H1 (cell line): ENCODE data around the gene SPATA33. TPM values are rescaled to one million over a fixed set of nuclear protein-coding genes. Genes with fewer than 3 reads are reported as not detected.
A peak's percentile ranks its signal among the peaks of the same experiment; 100 is the strongest.

Source experiments
- CTCF ChIA-PET: fragments of 300-600 bp; sonication (Branson Sonifier 250); formaldehyde crosslinking; loops from one replicate; lab custom pipeline; 2021; ENCODE audit not compliant: partially characterized antibody; lab: Charles Lee
- POLR2A ChIA-PET: fragments of 300-600 bp; sonication (Branson Sonifier 250); formaldehyde crosslinking; loops from one replicate; lab custom pipeline; 2021; ENCODE audit warnings: inconsistent platforms; ENCODE audit not compliant: partially characterized antibody; lab: Charles Lee
- DNase-seq, 2 experiments: peaks; one replicate each; pipeline versions ENCODE4 v3.0.0 to v3.0.0-alpha.2; 2010 to 2022; ENCODE audit warnings: low spot score in 2 of 2, low read depth in 1 of 2, mixed read lengths in 1 of 2
- FAIRE-seq: peaks from 2 replicates; lab custom pipeline; 2011; peaks lifted over from hg19 to GRCh38; lab: Jason Lieb, UNC
- H2AFZ ChIP-seq: 2 replicates; pipeline ENCODE4 v1.8.1; 2012; ENCODE audit warnings: low read length, inconsistent platforms
- H2AK5ac ChIP-seq: 2 replicates; pipeline ENCODE4 v1.6.1; 2013; ENCODE audit warnings: low read depth, low read length
- H2BK120ac ChIP-seq: replicated peaks from 2 replicates; pipeline ENCODE3; 2013; ENCODE audit warnings: low read depth, low read length, inconsistent platforms
- H2BK12ac ChIP-seq: 2 replicates; pipeline ENCODE4 v1.6.1; 2013; ENCODE audit warnings: low read depth, low read length
- H2BK15ac ChIP-seq: 2 replicates; pipeline ENCODE4 v1.6.1; 2013; ENCODE audit warnings: low read length
- H2BK20ac ChIP-seq: 2 replicates; pipeline ENCODE4 v1.6.1; 2013; ENCODE audit warnings: low read length
- H2BK5ac ChIP-seq: 2 replicates; pipeline ENCODE4 v1.6.1; 2013; ENCODE audit warnings: low read depth, low read length
- H3K14ac ChIP-seq: 2 replicates; pipeline ENCODE4 v1.6.1; 2013; ENCODE audit warnings: inconsistent platforms; ENCODE audit not compliant: insufficient read length
- H3K18ac ChIP-seq: 2 replicates; pipeline ENCODE4 v1.6.1; 2013; ENCODE audit warnings: low read length; ENCODE audit errors: extremely low read depth
- H3K23ac ChIP-seq: 2 replicates; pipeline ENCODE4 v1.6.1; 2013; ENCODE audit warnings: inconsistent platforms; ENCODE audit not compliant: insufficient read length
- H3K23me2 ChIP-seq: 2 replicates; pipeline ENCODE4 v1.6.1; 2013; ENCODE audit warnings: low read depth, low read length
- H3K27ac ChIP-seq: 2 replicates; pipeline ENCODE4 v1.6.1; 2011; ENCODE audit warnings: low read depth, low read length, inconsistent platforms
- H3K27me3 ChIP-seq, 4 experiments: replicated peaks in 1 of 4; 1 replicate in 1 of 4; 2 replicates in 3 of 4; pipeline versions ENCODE4 v1.6.1 to v1.8.1; 2011 to 2013; ENCODE audit warnings: low read length in 3 of 4, mild to moderate bottlenecking in 3 of 4, inconsistent platforms in 2 of 4, mixed read lengths in 2 of 4, moderate library complexity in 1 of 4; ENCODE audit not compliant: control insufficient read depth in 3 of 4, insufficient read depth in 3 of 4; ENCODE audit errors: extremely low read depth in 1 of 4
- H3K36me3 ChIP-seq, 4 experiments: 2 replicates each; pipeline versions ENCODE4 v1.6.1 to v1.8.1; 2011 to 2013; ENCODE audit warnings: mild to moderate bottlenecking in 4 of 4, low read length in 3 of 4, moderate library complexity in 2 of 4, control low read depth in 1 of 4, inconsistent platforms in 1 of 4; ENCODE audit not compliant: insufficient read depth in 4 of 4, control insufficient read depth in 2 of 4
- H3K4ac ChIP-seq: replicated peaks from 2 replicates; pipeline ENCODE3; 2013; ENCODE audit warnings: low read length, low read depth, mixed read lengths, inconsistent platforms; ENCODE audit not compliant: insufficient read length
- H3K4me1 ChIP-seq, 4 experiments: replicated peaks in 1 of 4; 1 replicate in 1 of 4; 2 replicates in 3 of 4; pipeline versions ENCODE4 v1.6.1 to v1.8.1; 2011 to 2013; ENCODE audit warnings: low read length in 3 of 4, inconsistent platforms in 2 of 4, mixed read lengths in 1 of 4; ENCODE audit not compliant: insufficient read depth in 4 of 4, control insufficient read depth in 3 of 4
- H3K4me2 ChIP-seq, 2 experiments: 2 replicates each; pipeline versions ENCODE4 v1.6.1 to v1.8.1; 2011 to 2013; ENCODE audit warnings: low read depth in 2 of 2, low read length in 2 of 2, control low read depth in 1 of 2, inconsistent platforms in 1 of 2, mild to moderate bottlenecking in 1 of 2; ENCODE audit not compliant: insufficient read depth in 1 of 2
- H3K4me3 ChIP-seq, 4 experiments: fragments of 200-600, 300-600 bp in 1 of 4; sonication (generic), shearing (Covaris generic), sonication (Bioruptor Twin) in 1 of 4; 2 replicates each; pipeline versions ENCODE4 v1.5.1 to v1.8.1; 2011 to 2016; ENCODE audit warnings: low read length in 4 of 4, low read depth in 3 of 4, control low read depth in 2 of 4, inconsistent platforms in 2 of 4, mild to moderate bottlenecking in 2 of 4, mixed read lengths in 1 of 4, moderate library complexity in 1 of 4; ENCODE audit not compliant: insufficient read depth in 2 of 4; ENCODE audit errors: extremely low read depth in 1 of 4
- H3K56ac ChIP-seq: replicated peaks from 2 replicates; pipeline ENCODE3; 2013; ENCODE audit warnings: low read depth, mild to moderate bottlenecking, mixed read lengths, low read length, inconsistent platforms; ENCODE audit not compliant: insufficient read length
- H3K79me1 ChIP-seq: 2 replicates; pipeline ENCODE4 v1.6.1; 2013; ENCODE audit warnings: low read depth, low read length, control low read depth
- H3K79me2 ChIP-seq, 2 experiments: 2 replicates each; pipeline versions ENCODE4 v1.6.1 to v1.8.1; 2012 to 2013; ENCODE audit warnings: low read length in 2 of 2, mild to moderate bottlenecking in 2 of 2, inconsistent platforms in 1 of 2; ENCODE audit not compliant: insufficient read depth in 2 of 2, control insufficient read depth in 1 of 2
- H3K9ac ChIP-seq, 4 experiments: replicated peaks in 1 of 4; 1 replicate in 1 of 4; 2 replicates in 3 of 4; pipeline versions ENCODE4 v1.6.1 to v1.8.1; 2011 to 2013; ENCODE audit warnings: low read depth in 3 of 4, low read length in 3 of 4, control low read depth in 2 of 4, mild to moderate bottlenecking in 2 of 4, moderate library complexity in 2 of 4, inconsistent platforms in 1 of 4; ENCODE audit errors: extremely low read depth in 1 of 4
- H3K9me3 ChIP-seq, 2 experiments: 2 replicates each; pipeline versions ENCODE4 v1.6.1 to v1.8.1; 2012 to 2013; ENCODE audit warnings: mild to moderate bottlenecking in 2 of 2, moderate library complexity in 2 of 2, control low read depth in 1 of 2, inconsistent platforms in 1 of 2, low read depth in 1 of 2, low read length in 1 of 2, mixed read lengths in 1 of 2; ENCODE audit not compliant: insufficient read depth in 2 of 2
- H4K20me1 ChIP-seq, 2 experiments: replicated peaks in 1 of 2; 2 replicates each; pipeline versions ENCODE3 to v1.8.1; 2011 to 2013; ENCODE audit warnings: inconsistent platforms in 2 of 2, low read length in 2 of 2, mild to moderate bottlenecking in 1 of 2; ENCODE audit not compliant: insufficient read depth in 2 of 2, control insufficient read depth in 1 of 2
- H4K5ac ChIP-seq: 2 replicates; pipeline ENCODE4 v1.6.1; 2013; ENCODE audit warnings: low read length, low read depth, mixed read lengths, inconsistent platforms; ENCODE audit not compliant: insufficient read length
- H4K8ac ChIP-seq: 2 replicates; pipeline ENCODE4 v1.8.0; 2013; ENCODE audit warnings: mild to moderate bottlenecking, moderate library complexity, low read length, inconsistent platforms; ENCODE audit not compliant: insufficient read depth; ENCODE audit errors: extremely low read depth
- H4K91ac ChIP-seq: replicated peaks from 2 replicates; pipeline ENCODE3; 2013; ENCODE audit warnings: low read length, mixed read lengths, inconsistent platforms; ENCODE audit not compliant: insufficient read length
- CTCF ChIP-seq, 3 experiments: IDR thresholded peaks; 1 replicate in 2 of 3; 2 replicates in 1 of 3; pipeline versions ENCODE4 v1.5.1 to v1.6.1; 2011; ENCODE audit warnings: low read length in 3 of 3, mild to moderate bottlenecking in 3 of 3, inconsistent platforms in 2 of 3, low read depth in 1 of 3, moderate library complexity in 1 of 3; ENCODE audit not compliant: insufficient read depth in 1 of 3; ENCODE audit errors: control extremely low read depth in 1 of 3
- WGBS, 2 experiments: shearing (Covaris generic) in 1 of 2; methylation state at CpG; one replicate each; pipeline versions ENCODE4 v1.1.6 to v1.1.7; 2013 to 2015; ENCODE audit warnings: low lambda C conversion rate in 2 of 2, mixed read lengths in 2 of 2, inconsistent platforms in 1 of 2, low coverage in 1 of 2, missing lambda C conversion rate in 1 of 2; ENCODE audit not compliant: insufficient replicate concordance in 2 of 2, insufficient coverage in 1 of 2, insufficient read length in 1 of 2; ENCODE audit errors: extremely low coverage in 1 of 2, missing lambda C conversion rate in 1 of 2; 5-methylcytosine and 5-hydroxymethylcytosine counted together
- polyA plus RNA-seq, 7 experiments: library from polyadenylated mRNA; depleted of rRNA in 3 of 7; stranded (reverse) in 5 of 7; unstranded in 2 of 7; fragments of >200 nt in 5 of 7; fragments of 200-250 nt in 2 of 7; gene quantifications; 1 replicate in 5 of 7; 2 replicates in 1 of 7; 4 replicates in 1 of 7; pipeline versions ENCODE4 v1.2.1 to v1.2.3, GENCODE V29; 2011 to 2013; ENCODE audit warnings: missing spikeins in 2 of 7, mixed read lengths in 2 of 7
- total RNA-seq: library from RNA; stranded (reverse); fragmentation: NEBNext Ultra II Directional; extraction: Animal tissue kit (Norgen Biotek cat#: 25700); gene quantifications from 2 replicates; pipeline ENCODE4 v1.2.1, GENCODE V29; 2021

Gene SPATA33
- total and polyA plus RNA-seq, 2 of the 8 experiments (the other 6 are each of a cell fraction or from before 2014, with no cell fraction given), result 5.4 to 16.9 TPM

- Histone ChIP-seq H3K27me3 (peaks cover 0 to 9% (median 2%) of the 10 kb centered on the region in 4 experiments; a peak in 3 of 7 replicates), H3K9me3 (no peaks in the 10 kb centered on the region), H3K56ac (no peak overlapping the region), H4K91ac (no peak overlapping the region), H3K79me2 (no peaks in the 10 kb centered on the region), H3K9ac (no peak overlapping the region), H3K23ac (no peak overlapping the region), H3K4me1 (peaks cover 0 to 18% (median 12%) of the 10 kb centered on the region in 4 experiments; a peak in 6 of 7 replicates), H2BK12ac (0 out of 2 replicates have a peak overlapping the region, but pooled peaks have one; percentile 50), H2BK120ac (no peak overlapping the region), H3K18ac (no peak overlapping the region), H3K4me2 (no peak overlapping the region), H2BK15ac (peak overlapping the region; percentile 92; the same call in 1 of the 2 replicates), H3K27ac (no peak overlapping the region), H3K14ac (no peak overlapping the region), H4K8ac (no peak overlapping the region), H3K79me1 (no peaks in the 10 kb centered on the region), H3K4ac (no peak overlapping the region), H2BK20ac (no peak overlapping the region), H3K36me3 (no peaks in the 10 kb centered on the region), H4K20me1 (peaks cover 0 to 5% of the 10 kb centered on the region in 2 experiments), H3K4me3 (no peak overlapping the region), H4K5ac (no peak overlapping the region), H2AK5ac (0 out of 2 replicates have a peak overlapping the region, but pooled peaks have one; percentile 4), H2AFZ (no peak overlapping the region), H2BK5ac (no peak overlapping the region), H3K23me2 (peaks cover 3% of the 10 kb centered on the region; the same call in 1 of the 2 replicates)
- no peak for DNase-seq
- ChIA-PET POLR2A (interaction anchor here (0.6 to 16.7 kb wide), 5 partner anchors 7 to 166 kb away, joined by 3 to 193 read pairs (median 36); partner anchors contain the start of genes TCF25 and VPS9D1), CTCF (interaction anchor here (0.6 to 7.2 kb wide), 10 partner anchors 7 to 203 kb away, joined by 3 to 69 read pairs (median 4); partner anchors contain the start of gene SPATA2L)
- 92% methylated on average over 9 of the region's 9 CpGs; no CpG with 5 or more reads in 1 of the 2 experiments for WGBS, 2 experiments
- FAIRE-seq, result no peak
- no peak for TF ChIP-seq CTCF (IDR thresholded peaks at IDR 0.05; ENCODE audit: control extremely low read depth in 1 of 3, insufficient read depth in 1 of 3, low read depth in 1 of 3, low read length in 3 of 3)
These were observed 50.1 kb downstream of the SPATA33 start for GRCh38 chr16:89707695-89708094.
